ENCODE results near the gene TAF4. TPM values are rescaled to one million over a fixed set of nuclear protein-coding genes. Genes with fewer than 3 reads are reported as not detected.

Gene TAF4
- total and polyA plus RNA-seq, 2 of the 13 experiments (the other 11 are each of a cell fraction or from before 2014, with no cell fraction given) = 5.9 to 12.0 TPM

DNA sequence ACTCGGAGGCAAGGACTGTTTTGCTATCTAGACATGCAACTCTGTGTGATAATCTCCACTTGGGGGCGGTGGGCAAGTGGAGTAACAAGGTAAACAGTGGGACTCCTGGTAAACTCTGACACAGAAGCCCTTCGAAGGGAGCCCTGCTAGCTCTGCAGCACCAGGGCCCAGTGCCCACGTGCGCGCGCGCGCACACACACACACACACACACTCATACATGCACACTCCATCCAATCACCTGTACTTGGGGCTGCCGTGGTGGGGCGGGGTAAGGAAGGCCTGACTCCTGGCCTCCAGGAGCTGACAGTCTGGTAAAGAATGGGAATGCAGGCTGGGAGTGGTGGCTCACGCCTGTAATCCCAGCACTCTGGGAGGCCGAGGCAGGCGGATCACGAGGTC, 36.4 kb downstream of the TAF4 start (continued):
- TF ChIP-seq, protein P1, sequence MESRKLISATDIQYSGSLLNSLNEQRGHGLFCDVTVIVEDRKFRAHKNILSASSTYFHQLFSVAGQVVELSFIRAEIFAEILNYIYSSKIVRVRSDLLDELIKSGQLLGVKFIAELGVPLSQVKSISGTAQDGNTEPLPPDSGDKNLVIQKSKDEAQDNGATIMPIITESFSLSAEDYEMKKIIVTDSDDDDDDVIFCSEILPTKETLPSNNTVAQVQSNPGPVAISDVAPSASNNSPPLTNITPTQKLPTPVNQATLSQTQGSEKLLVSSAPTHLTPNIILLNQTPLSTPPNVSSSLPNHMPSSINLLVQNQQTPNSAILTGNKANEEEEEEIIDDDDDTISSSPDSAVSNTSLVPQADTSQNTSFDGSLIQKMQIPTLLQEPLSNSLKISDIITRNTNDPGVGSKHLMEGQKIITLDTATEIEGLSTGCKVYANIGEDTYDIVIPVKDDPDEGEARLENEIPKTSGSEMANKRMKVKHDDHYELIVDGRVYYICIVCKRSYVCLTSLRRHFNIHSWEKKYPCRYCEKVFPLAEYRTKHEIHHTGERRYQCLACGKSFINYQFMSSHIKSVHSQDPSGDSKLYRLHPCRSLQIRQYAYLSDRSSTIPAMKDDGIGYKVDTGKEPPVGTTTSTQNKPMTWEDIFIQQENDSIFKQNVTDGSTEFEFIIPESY (CRISPR knock-in tag; IDR thresholded peaks at IDR 0.05) = peak; percentile 90
- TF ChIP-seq, protein P2, sequence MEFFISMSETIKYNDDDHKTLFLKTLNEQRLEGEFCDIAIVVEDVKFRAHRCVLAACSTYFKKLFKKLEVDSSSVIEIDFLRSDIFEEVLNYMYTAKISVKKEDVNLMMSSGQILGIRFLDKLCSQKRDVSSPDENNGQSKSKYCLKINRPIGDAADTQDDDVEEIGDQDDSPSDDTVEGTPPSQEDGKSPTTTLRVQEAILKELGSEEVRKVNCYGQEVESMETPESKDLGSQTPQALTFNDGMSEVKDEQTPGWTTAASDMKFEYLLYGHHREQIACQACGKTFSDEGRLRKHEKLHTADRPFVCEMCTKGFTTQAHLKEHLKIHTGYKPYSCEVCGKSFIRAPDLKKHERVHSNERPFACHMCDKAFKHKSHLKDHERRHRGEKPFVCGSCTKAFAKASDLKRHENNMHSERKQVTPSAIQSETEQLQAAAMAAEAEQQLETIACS (CRISPR knock-in tag; IDR thresholded peaks at IDR 0.05) = no peak
- TF ChIP-seq PPARG (CRISPR knock-in tag; conservative IDR thresholded peaks at IDR 0.05) (0 out of 2 replicates have a peak, but pooled peaks have one; percentile 35), TP53 (CRISPR knock-in tag; conservative IDR thresholded peaks at IDR 0.05) (no peak)

DNA sequence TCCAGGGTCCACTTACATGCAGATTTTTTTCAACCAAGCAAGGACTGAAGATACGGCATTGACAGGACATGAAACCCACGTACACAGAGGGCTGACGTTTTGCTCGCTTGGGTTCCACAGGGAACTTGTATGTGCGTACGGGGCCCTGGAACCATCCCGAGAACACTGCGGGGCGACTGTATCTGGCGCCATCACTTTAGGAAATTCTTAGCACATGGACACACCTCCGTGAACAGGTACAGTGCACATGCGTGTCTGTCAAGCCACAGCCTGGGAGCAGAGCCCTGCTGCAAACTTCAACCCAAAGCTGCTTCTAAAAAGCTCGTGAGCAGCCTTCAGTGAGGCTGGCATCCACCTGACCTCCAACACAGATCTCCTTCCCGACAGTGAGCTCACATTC, 37.3 kb downstream of the TAF4 start:
- no peak overlapping the region for H3K4me2 ChIP-seq (ENCODE audit: low read depth, low read length)
- DNase-seq (ENCODE audit: low spot score) (no peak), FAIRE-seq (no peak), ATAC-seq (no peak)
- ChIA-PET CTCF (ENCODE audit: low intra/inter-chr PET ratio, low total read pairs) (no interaction called here), POLR2A (interaction anchor here (1.0 kb wide), 1 partner anchor 38 kb away, joined by 3 read pairs; the partner anchor contains the start of gene TAF4)
- TF ChIP-seq NKX3-1 (CRISPR knock-in tag; IDR thresholded peaks at IDR 0.05) (no peak), HES4 (CRISPR knock-in tag; IDR thresholded peaks at IDR 0.05; ENCODE audit: borderline replicate concordance) (no peak)
- TF ChIP-seq, protein P3, sequence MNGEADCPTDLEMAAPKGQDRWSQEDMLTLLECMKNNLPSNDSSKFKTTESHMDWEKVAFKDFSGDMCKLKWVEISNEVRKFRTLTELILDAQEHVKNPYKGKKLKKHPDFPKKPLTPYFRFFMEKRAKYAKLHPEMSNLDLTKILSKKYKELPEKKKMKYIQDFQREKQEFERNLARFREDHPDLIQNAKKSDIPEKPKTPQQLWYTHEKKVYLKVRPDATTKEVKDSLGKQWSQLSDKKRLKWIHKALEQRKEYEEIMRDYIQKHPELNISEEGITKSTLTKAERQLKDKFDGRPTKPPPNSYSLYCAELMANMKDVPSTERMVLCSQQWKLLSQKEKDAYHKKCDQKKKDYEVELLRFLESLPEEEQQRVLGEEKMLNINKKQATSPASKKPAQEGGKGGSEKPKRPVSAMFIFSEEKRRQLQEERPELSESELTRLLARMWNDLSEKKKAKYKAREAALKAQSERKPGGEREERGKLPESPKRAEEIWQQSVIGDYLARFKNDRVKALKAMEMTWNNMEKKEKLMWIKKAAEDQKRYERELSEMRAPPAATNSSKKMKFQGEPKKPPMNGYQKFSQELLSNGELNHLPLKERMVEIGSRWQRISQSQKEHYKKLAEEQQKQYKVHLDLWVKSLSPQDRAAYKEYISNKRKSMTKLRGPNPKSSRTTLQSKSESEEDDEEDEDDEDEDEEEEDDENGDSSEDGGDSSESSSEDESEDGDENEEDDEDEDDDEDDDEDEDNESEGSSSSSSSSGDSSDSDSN (CRISPR knock-in tag; IDR thresholded peaks at IDR 0.05) = no peak
- BruUV-seq (replicated peaks) = no TSS peak
- 0 out of 5 replicates have a peak, but pooled peaks cover 0 to 2% of the 10 kb centered on the region in 2 experiments for H3K36me3 ChIP-seq (replicated peaks in 1 of 2; ENCODE audit: control insufficient read depth in 1 of 2, insufficient read depth in 2 of 2, low read length in 2 of 2)
- no peak overlapping the region for H3K9ac ChIP-seq (ENCODE audit: insufficient read depth, low read depth, low read length)
- H3K79me2 ChIP-seq (ENCODE audit: insufficient read depth, low read length) = peaks cover 95% of the 10 kb centered on the region
- H3K4me1 ChIP-seq (ENCODE audit: insufficient read depth, low read length) = peaks cover 96% of the 10 kb centered on the region
- H3K27me3 ChIP-seq (ENCODE audit: control insufficient read depth in 1 of 2, insufficient read depth in 2 of 2, low read length in 2 of 2) = no peaks in the 10 kb centered on the region
- H3K4me3 ChIP-seq (replicated peaks in 1 of 3; ENCODE audit: insufficient read depth in 1 of 3, low read depth in 2 of 3, low read length in 3 of 3) = no peak overlapping the region
- no peak overlapping the region for H3K27ac ChIP-seq (ENCODE audit: extremely low read length, insufficient read depth, low read length)
- WGBS (ENCODE audit: low lambda C conversion rate) = 96% methylated on average over 14 of the region's 14 CpGs
- in situ Hi-C loops (cut with HindIII; ENCODE audit: extremely low pct_ligation_motif_present, low pct_unique_long_range_greater_than_20kb) (no loop called here), intact Hi-C loops (cut with micrococcal nuclease; ENCODE audit: unreplicated experiment) (no loop called here)
- H3K9me3 ChIP-seq (ENCODE audit: low read length) = no peaks in the 10 kb centered on the region
- no peak overlapping the region for H2AFZ ChIP-seq (ENCODE audit: low read length)
- peaks cover 43% of the 10 kb centered on the region for H4K20me1 ChIP-seq (ENCODE audit: insufficient read depth, low read length)

Data from HepG2 (cell line).